Measurements from ENCODE around the gene UBE2G2. TPM values are rescaled to one million over a fixed set of nuclear protein-coding genes. Genes with fewer than 3 reads are reported as not detected.

UBE2G2 gene
- total RNA-seq, 2 donors from 2014 or later = 46.9 to 75.7 TPM

- intact Hi-C loops (cut with DNase I) = loop anchor here (5.0 kb wide), 1 partner anchor 281 kb away; no protein-coding TSS in a partner anchor
- WGBS = 24% methylated on average over 4 of the region's 4 CpGs
- TF ChIP-seq POLR2A (IDR thresholded peaks at IDR 0.05) (no peak), CTCF (IDR thresholded peaks at IDR 0.05) (no peak), POLR2AphosphoS5 (IDR thresholded peaks at IDR 0.05) (no peak)
Observed at GRCh38 chr21:44793592-44794374, 7.8 kb downstream of the UBE2G2 start.

GRCh38 chr21:44792702-44793591 is 8.7 kb downstream of the UBE2G2 start:
- WGBS = 12% methylated on average over 10 of the region's 10 CpGs
- peak; percentile 47 for DNase-seq (ENCODE audit: low spot score)
- Histone ChIP-seq H3K27ac (no peak overlapping the region), H3K27me3 (replicated peaks; ENCODE audit: insufficient read depth) (no peaks in the 10 kb centered on the region), H3K4me3 (no peak overlapping the region), H3K9me3 (no peaks in the 10 kb centered on the region), H3K4me1 (replicated peaks) (no peaks in the 10 kb centered on the region), H3K36me3 (no peaks in the 10 kb centered on the region)
- intact Hi-C loops (cut with DNase I) = loop anchor here (5.0 kb wide), 1 partner anchor 281 kb away; no protein-coding TSS in a partner anchor
- TF ChIP-seq POLR2AphosphoS5 (IDR thresholded peaks at IDR 0.05) = peak; percentile 36
- TF ChIP-seq CTCF (IDR thresholded peaks at IDR 0.05) = peak; percentile 48 to 80 (median 70)
- TF ChIP-seq POLR2A (IDR thresholded peaks at IDR 0.05) = no peak

More at GRCh38 chr21:44793592-44794374, 7.8 kb downstream of the UBE2G2 start:
- no peak for DNase-seq (ENCODE audit: low spot score)
- H3K27ac ChIP-seq = no peak overlapping the region
- no peaks in the 10 kb centered on the region for H3K4me1 ChIP-seq (replicated peaks)
- no peaks in the 10 kb centered on the region for H3K36me3 ChIP-seq
- no peaks in the 10 kb centered on the region for H3K9me3 ChIP-seq
- no peak overlapping the region for H3K4me3 ChIP-seq
- H3K27me3 ChIP-seq (replicated peaks; ENCODE audit: insufficient read depth) = no peaks in the 10 kb centered on the region

GRCh38 chr21:44791993-44792392 is 9.6 kb downstream of the UBE2G2 start:
- TF ChIP-seq CTCF (IDR thresholded peaks at IDR 0.05) (no peak), POLR2AphosphoS5 (IDR thresholded peaks at IDR 0.05) (no peak)
- DNase-seq (ENCODE audit: low spot score) = no peak
- Histone ChIP-seq H3K36me3 (no peaks in the 10 kb centered on the region), H3K4me1 (replicated peaks) (no peaks in the 10 kb centered on the region), H3K27ac (no peak overlapping the region), H3K27me3 (replicated peaks; ENCODE audit: insufficient read depth) (no peaks in the 10 kb centered on the region), H3K9me3 (no peaks in the 10 kb centered on the region), H3K4me3 (no peak overlapping the region)
- intact Hi-C loops (cut with DNase I) = loop anchor here (5.0 kb wide), 1 partner anchor 280 kb away; no protein-coding TSS in a partner anchor
- 95% methylated on average over 5 of the region's 5 CpGs for whole genome bisulfite sequencing

GRCh38 chr21:44791246-44791645 is 10.4 kb downstream of the UBE2G2 start:
- H3K36me3 ChIP-seq = no peaks in the 10 kb centered on the region
- no peak overlapping the region for H3K4me3 ChIP-seq
- H3K27me3 ChIP-seq (replicated peaks; ENCODE audit: insufficient read depth) = no peaks in the 10 kb centered on the region
- no peaks in the 10 kb centered on the region for H3K9me3 ChIP-seq
- TF ChIP-seq CTCF (IDR thresholded peaks at IDR 0.05) = no peak
- no peak for TF ChIP-seq POLR2A (IDR thresholded peaks at IDR 0.05)
- TF ChIP-seq POLR2AphosphoS5 (IDR thresholded peaks at IDR 0.05) = no peak
- no peak for DNase-seq (ENCODE audit: low spot score)
- H3K27ac ChIP-seq = no peak overlapping the region
- WGBS = 85% methylated on average over 5 of the region's 5 CpGs
- intact Hi-C loops (cut with DNase I) = loop anchor here (5.0 kb wide), 1 partner anchor 279 kb away; no protein-coding TSS in a partner anchor
- H3K4me1 ChIP-seq (replicated peaks) = no peaks in the 10 kb centered on the region

All from prostate gland (tissue), 2 donors.